ENCODE data around the gene KIAA1755.

DNA sequence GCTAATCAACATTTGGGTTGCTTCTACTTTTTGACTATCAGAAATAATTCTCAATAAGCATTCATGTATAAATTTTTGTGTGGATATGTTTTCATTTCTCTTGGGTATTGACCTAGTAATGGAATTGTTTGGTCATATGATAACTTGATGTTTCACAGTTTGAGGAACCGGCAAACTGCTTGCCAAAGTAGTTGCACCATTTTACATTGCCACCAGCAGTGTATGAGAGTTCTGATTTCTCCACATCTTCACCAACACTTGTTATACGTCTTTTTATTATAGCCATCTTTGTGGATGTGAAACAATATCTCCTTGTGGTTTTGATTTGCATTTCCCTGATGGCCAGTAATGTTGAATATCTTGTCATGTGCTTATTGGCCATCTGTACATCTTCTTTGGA lies 52.9 kb downstream of the KIAA1755 start:
- TF ChIP-seq FOS (IDR thresholded peaks at IDR 0.05; ENCODE audit: borderline replicate concordance, extremely low read depth, insufficient read length) (no peak), SIN3A (IDR thresholded peaks at IDR 0.05; ENCODE audit: low read depth, low read length) (no peak), FOXM1 (IDR thresholded peaks at IDR 0.05; ENCODE audit: low read depth, low read length) (no peak), CTCF (IDR thresholded peaks at IDR 0.05 in 2 of 3, conservative IDR thresholded peaks at IDR 0.05 in 1 of 3; ENCODE audit: control insufficient read depth in 2 of 3, extremely low read depth in 1 of 3, insufficient read depth in 1 of 3, low read depth in 3 of 3, low read length in 3 of 3) (no peak), ATF2 (IDR thresholded peaks at IDR 0.05; ENCODE audit: low read length) (no peak), NRF1 (conservative IDR thresholded peaks at IDR 0.05; ENCODE audit: low read depth, low read length) (no peak), CBX5 (IDR thresholded peaks at IDR 0.05; ENCODE audit: low read depth) (no peak), EZH2 (IDR thresholded peaks at IDR 0.05; ENCODE audit: borderline replicate concordance, control insufficient read depth, low read depth, low read length) (no peak)

Data from GM12878 (cell line).